Activated T-cell treated with anti-CD3 and anti-CD28 coated beads for 4 hours (primary cell): Measurements from ENCODE around the gene FCHSD2.
"Not testable (repeated sequence)": the region's sequence is repeated elsewhere in the genome, so short reads cannot be mapped to it uniquely, and the experiment has no call there.

ENCODE experiments used
- DNase-seq: peaks from one replicate; pipeline ENCODE4 v3.0.0-alpha.2; 2020

FCHSD2 gene

GRCh38 chr11:73002214-73002613 is 139.9 kb downstream of the FCHSD2 start:
- DNase-seq: no peak

- no peak for DNase-seq
These were observed 140.5 kb downstream of the FCHSD2 start for GRCh38 chr11:73001615-73002014.

- DNase-seq: no peak
These were observed 143.4 kb downstream of the FCHSD2 start for GRCh38 chr11:72998676-72999075.

- DNase-seq: no peak
These were observed 145.2 kb downstream of the FCHSD2 start for GRCh38 chr11:72996959-72997358.

- no peak for DNase-seq
These were observed 152.4 kb downstream of the FCHSD2 start for GRCh38 chr11:72989727-72990126.

GRCh38 chr11:72988821-72989220 is 153.3 kb downstream of the FCHSD2 start:
- DNase-seq: no peak

GRCh38 chr11:72985645-72986044 is 156.5 kb downstream of the FCHSD2 start:
- DNase-seq: no peak

GRCh38 chr11:72984453-72985077 is 157.6 kb downstream of the FCHSD2 start:
- DNase-seq: no peak

GRCh38 chr11:72983560-72983959 is 158.6 kb downstream of the FCHSD2 start:
- DNase-seq: no peak

GRCh38 chr11:72981971-72982685 is 160.0 kb downstream of the FCHSD2 start:
- DNase-seq: no peak

GRCh38 chr11:72981080-72981479 is 161.0 kb downstream of the FCHSD2 start:
- no peak for DNase-seq

- not testable (repeated sequence) for DNase-seq
These were observed 164.3 kb downstream of the FCHSD2 start for GRCh38 chr11:72977782-72978181.

GRCh38 chr11:72976522-72976892 is 165.6 kb downstream of the FCHSD2 start:
- DNase-seq: not testable (repeated sequence)

- DNase-seq: no peak
These were observed 166.2 kb downstream of the FCHSD2 start for GRCh38 chr11:72975778-72976521.

GRCh38 chr11:72974487-72975205 is 167.5 kb downstream of the FCHSD2 start:
- DNase-seq: no peak

- no peak for DNase-seq
These were observed 169.5 kb downstream of the FCHSD2 start for GRCh38 chr11:72972496-72973128.

- DNase-seq: no peak
These were observed 170.7 kb downstream of the FCHSD2 start for GRCh38 chr11:72971192-72971967.

GRCh38 chr11:72970557-72971118 is 171.5 kb downstream of the FCHSD2 start:
- no peak for DNase-seq

- no peak for DNase-seq
These were observed 172.2 kb downstream of the FCHSD2 start for GRCh38 chr11:72969894-72970335.

GRCh38 chr11:72968390-72968789 is 173.7 kb downstream of the FCHSD2 start:
- no peak for DNase-seq

- no peak for DNase-seq
These were observed 176.4 kb downstream of the FCHSD2 start for GRCh38 chr11:72965672-72966071.

- DNase-seq: no peak
These were observed 179.4 kb downstream of the FCHSD2 start for GRCh38 chr11:72962717-72963116.
